ENCODE data around the gene ATG7. TPM values are rescaled to one million over a fixed set of nuclear protein-coding genes. Genes with fewer than 3 reads are reported as not detected.

Gene ATG7
- total and polyA plus RNA-seq, 10 of the 15 experiments (the other 5 are each of a cell fraction or from before 2014, with no cell fraction given), result 13.5 to 49.5 (median 26.4) TPM

- no peak for TF ChIP-seq NR2C2 (IDR thresholded peaks at IDR 0.05; ENCODE audit: borderline replicate concordance, control insufficient read depth, insufficient read length, low read depth)
These were observed 48.2 kb upstream of the ATG7 start (continued) for GRCh38 chr3:11224010-11224409.

DNA sequence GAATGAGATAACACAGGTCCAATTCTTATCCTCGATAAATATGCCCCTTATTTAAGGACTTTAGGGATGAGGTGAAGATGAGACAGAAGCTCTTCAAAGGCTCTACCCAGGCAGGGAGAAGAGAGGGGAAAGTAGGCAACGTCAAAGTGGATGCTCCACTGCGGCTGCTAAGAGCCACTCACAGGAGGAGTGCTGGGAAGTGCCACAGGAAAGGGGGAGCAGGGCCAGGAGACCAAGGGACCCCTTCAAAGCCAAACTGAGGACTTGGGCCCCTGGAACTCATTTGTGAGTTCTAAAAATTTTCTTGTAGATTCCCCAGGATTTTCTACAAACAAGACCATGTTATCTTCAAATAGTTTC, 47.3 kb upstream of the ATG7 start:
- H3K4me2 ChIP-seq (ENCODE audit: control insufficient read depth, insufficient read depth), result no peak overlapping the region
- POLR2A ChIA-PET, result no interaction called here
- intact Hi-C loops (cut with micrococcal nuclease; ENCODE audit: unreplicated experiment), result no loop called here

More for the DNA sequence above, 47.3 kb upstream of the ATG7 start:
- TF ChIP-seq, protein P1, sequence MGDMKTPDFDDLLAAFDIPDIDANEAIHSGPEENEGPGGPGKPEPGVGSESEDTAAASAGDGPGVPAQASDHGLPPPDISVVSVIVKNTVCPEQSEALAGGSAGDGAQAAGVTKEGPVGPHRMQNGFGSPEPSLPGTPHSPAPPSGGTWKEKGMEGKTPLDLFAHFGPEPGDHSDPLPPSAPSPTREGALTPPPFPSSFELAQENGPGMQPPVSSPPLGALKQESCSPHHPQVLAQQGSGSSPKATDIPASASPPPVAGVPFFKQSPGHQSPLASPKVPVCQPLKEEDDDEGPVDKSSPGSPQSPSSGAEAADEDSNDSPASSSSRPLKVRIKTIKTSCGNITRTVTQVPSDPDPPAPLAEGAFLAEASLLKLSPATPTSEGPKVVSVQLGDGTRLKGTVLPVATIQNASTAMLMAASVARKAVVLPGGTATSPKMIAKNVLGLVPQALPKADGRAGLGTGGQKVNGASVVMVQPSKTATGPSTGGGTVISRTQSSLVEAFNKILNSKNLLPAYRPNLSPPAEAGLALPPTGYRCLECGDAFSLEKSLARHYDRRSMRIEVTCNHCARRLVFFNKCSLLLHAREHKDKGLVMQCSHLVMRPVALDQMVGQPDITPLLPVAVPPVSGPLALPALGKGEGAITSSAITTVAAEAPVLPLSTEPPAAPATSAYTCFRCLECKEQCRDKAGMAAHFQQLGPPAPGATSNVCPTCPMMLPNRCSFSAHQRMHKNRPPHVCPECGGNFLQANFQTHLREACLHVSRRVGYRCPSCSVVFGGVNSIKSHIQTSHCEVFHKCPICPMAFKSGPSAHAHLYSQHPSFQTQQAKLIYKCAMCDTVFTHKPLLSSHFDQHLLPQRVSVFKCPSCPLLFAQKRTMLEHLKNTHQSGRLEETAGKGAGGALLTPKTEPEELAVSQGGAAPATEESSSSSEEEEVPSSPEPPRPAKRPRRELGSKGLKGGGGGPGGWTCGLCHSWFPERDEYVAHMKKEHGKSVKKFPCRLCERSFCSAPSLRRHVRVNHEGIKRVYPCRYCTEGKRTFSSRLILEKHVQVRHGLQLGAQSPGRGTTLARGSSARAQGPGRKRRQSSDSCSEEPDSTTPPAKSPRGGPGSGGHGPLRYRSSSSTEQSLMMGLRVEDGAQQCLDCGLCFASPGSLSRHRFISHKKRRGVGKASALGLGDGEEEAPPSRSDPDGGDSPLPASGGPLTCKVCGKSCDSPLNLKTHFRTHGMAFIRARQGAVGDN (IDR thresholded peaks at IDR 0.05), result no peak
- TF ChIP-seq BRCA1 (IDR thresholded peaks at IDR 0.05; ENCODE audit: low read depth, low read length) (no peak), USF1 (IDR thresholded peaks at IDR 0.05; ENCODE audit: borderline replicate concordance, extremely low read length, insufficient read depth, low read depth, low read length) (no peak), ZNF274 (IDR thresholded peaks at IDR 0.05; ENCODE audit: insufficient read depth, insufficient read length) (no peak), NFYB (IDR thresholded peaks at IDR 0.05; ENCODE audit: insufficient read depth, low read depth, low read length) (no peak), JUND (IDR thresholded peaks at IDR 0.05; ENCODE audit: low read depth, low read length) (no peak), ZBTB33 (IDR thresholded peaks at IDR 0.05) (no peak), POU2F2 (IDR thresholded peaks at IDR 0.05; ENCODE audit: borderline replicate concordance, low read depth, low read length) (no peak), SRF (IDR thresholded peaks at IDR 0.05; ENCODE audit: low read depth in 2 of 2, low read length in 2 of 2) (no peak), CBX3 (IDR thresholded peaks at IDR 0.05; ENCODE audit: borderline replicate concordance, low read depth) (no peak), GATAD2B (conservative IDR thresholded peaks at IDR 0.05; ENCODE audit: low read depth) (no peak), SMAD5 (IDR thresholded peaks at IDR 0.05; ENCODE audit: low read depth) (no peak)
- TF ChIP-seq, protein P2, sequence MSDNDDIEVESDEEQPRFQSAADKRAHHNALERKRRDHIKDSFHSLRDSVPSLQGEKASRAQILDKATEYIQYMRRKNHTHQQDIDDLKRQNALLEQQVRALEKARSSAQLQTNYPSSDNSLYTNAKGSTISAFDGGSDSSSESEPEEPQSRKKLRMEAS (IDR thresholded peaks at IDR 0.05; ENCODE audit: low read depth, low read length), result no peak
- BruUV-seq (replicated peaks), result no TSS peak
- Histone ChIP-seq H3K79me2 (ENCODE audit: control insufficient read depth, insufficient read depth, low read length) (no peaks in the 10 kb centered on the region), H3K9me3 (replicated peaks; ENCODE audit: control insufficient read depth, insufficient read depth, low read length) (no peaks in the 10 kb centered on the region), H3K4me3 (no peak overlapping the region), H2AFZ (ENCODE audit: control insufficient read depth, low read depth, low read length) (no peak overlapping the region), H3K4me1 (ENCODE audit: control insufficient read depth, insufficient read depth, low read length) (0 out of 2 replicates have a peak, but pooled peaks cover 3% of the 10 kb centered on the region), H3K27me3 (replicated peaks in 1 of 2; ENCODE audit: control insufficient read depth in 2 of 2, insufficient read depth in 2 of 2, low read length in 1 of 2) (no peaks in the 10 kb centered on the region; a peak in 1 of 4 replicates), H3K9ac (ENCODE audit: control insufficient read depth, insufficient read depth, low read length) (no peak overlapping the region), H4K20me1 (ENCODE audit: control insufficient read depth, insufficient read depth) (no peaks in the 10 kb centered on the region), H3K36me3 (ENCODE audit: control insufficient read depth in 2 of 2, insufficient read depth in 2 of 2, low read length in 1 of 2) (no peaks in the 10 kb centered on the region), H3K27ac (ENCODE audit: control insufficient read depth, insufficient read depth) (no peak overlapping the region)
- in situ Hi-C loops (cut with MboI), result no loop called here
- no peak for ATAC-seq
- FAIRE-seq, result no peak
- WGBS (ENCODE audit: insufficient coverage, insufficient replicate concordance, low lambda C conversion rate, missing lambda C conversion rate), result 80% methylated on average over 3 of the region's 3 CpGs
- CTCF ChIA-PET, result no interaction called here
- RAD21 ChIA-PET (ENCODE audit: unreplicated experiment), result no interaction called here
- DNase-seq (ENCODE audit: low read depth, low spot score), result no peak
- SMC1A ChIA-PET (ENCODE audit: uncharacterized antibody, unreplicated experiment), result no interaction called here
